Activated naive CD4-positive, alpha-beta T cell treated with anti-CD3 and anti-CD28 coated beads, Interleukin-2, amount 50 U/mL, for 24 hours (primary cell): ENCODE measurements around the gene NES.

Source experiments
- H3K27ac Mint-ChIP-seq: one replicate; pipeline ENCODE4 v1.8.0; 2021; ENCODE audit warnings: mild to moderate bottlenecking, mixed read lengths
- H3K27me3 Mint-ChIP-seq: one replicate; pipeline ENCODE4 v1.8.0; 2021; ENCODE audit warnings: mixed read lengths
- H3K36me3 Mint-ChIP-seq: one replicate; pipeline ENCODE4 v1.8.0; 2021; ENCODE audit warnings: mixed read lengths
- H3K4me1 Mint-ChIP-seq: one replicate; pipeline ENCODE4 v1.8.0; 2021; ENCODE audit warnings: mixed read lengths
- H3K4me3 Mint-ChIP-seq: one replicate; pipeline ENCODE4 v1.8.0; 2021; ENCODE audit warnings: mild to moderate bottlenecking, mixed read lengths
- H3K9me3 Mint-ChIP-seq: one replicate; pipeline ENCODE4 v1.8.0; 2021; ENCODE audit warnings: mixed read lengths

NES gene, protein sequence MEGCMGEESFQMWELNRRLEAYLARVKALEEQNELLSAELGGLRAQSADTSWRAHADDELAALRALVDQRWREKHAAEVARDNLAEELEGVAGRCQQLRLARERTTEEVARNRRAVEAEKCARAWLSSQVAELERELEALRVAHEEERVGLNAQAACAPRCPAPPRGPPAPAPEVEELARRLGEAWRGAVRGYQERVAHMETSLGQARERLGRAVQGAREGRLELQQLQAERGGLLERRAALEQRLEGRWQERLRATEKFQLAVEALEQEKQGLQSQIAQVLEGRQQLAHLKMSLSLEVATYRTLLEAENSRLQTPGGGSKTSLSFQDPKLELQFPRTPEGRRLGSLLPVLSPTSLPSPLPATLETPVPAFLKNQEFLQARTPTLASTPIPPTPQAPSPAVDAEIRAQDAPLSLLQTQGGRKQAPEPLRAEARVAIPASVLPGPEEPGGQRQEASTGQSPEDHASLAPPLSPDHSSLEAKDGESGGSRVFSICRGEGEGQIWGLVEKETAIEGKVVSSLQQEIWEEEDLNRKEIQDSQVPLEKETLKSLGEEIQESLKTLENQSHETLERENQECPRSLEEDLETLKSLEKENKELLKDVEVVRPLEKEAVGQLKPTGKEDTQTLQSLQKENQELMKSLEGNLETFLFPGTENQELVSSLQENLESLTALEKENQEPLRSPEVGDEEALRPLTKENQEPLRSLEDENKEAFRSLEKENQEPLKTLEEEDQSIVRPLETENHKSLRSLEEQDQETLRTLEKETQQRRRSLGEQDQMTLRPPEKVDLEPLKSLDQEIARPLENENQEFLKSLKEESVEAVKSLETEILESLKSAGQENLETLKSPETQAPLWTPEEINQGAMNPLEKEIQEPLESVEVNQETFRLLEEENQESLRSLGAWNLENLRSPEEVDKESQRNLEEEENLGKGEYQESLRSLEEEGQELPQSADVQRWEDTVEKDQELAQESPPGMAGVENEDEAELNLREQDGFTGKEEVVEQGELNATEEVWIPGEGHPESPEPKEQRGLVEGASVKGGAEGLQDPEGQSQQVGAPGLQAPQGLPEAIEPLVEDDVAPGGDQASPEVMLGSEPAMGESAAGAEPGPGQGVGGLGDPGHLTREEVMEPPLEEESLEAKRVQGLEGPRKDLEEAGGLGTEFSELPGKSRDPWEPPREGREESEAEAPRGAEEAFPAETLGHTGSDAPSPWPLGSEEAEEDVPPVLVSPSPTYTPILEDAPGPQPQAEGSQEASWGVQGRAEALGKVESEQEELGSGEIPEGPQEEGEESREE (N-terminal part only)

DNA sequence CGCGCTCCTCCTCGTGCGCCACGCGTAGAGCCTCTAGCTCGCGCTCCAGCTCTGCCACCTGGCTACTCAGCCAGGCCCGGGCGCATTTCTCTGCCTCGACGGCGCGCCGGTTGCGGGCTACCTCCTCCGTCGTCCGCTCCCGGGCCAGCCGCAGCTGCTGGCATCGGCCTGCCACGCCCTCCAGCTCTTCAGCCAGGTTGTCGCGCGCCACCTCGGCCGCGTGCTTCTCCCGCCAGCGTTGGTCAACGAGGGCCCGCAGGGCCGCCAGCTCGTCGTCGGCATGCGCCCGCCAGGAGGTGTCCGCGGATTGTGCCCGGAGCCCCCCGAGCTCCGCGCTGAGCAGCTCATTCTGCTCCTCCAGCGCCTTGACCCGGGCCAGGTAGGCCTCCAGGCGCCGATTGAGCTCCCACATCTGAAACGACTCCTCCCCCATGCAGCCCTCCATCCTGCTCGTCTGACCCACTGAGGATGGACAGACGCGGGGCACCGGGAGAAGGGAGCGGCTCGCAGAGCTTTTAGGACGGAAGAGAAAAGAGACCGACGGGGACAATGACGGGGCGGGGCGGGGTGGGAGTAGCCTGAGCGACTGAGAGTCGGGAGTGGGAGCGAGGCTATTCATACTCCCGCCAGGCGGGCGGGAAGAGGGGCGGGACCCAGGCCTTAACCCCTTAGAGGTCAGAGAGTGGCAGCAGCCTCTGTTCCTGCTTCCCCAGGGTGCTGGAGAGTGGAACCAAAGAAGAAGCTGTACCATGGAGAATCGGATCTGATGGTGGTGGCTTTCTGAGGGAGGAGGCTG is at the start of gene NES:
TSS of gene NES (minus strand) at position 588 of the 796 bp plus-strand sequence. CDS start at position 445, 143 bp downstream.
- H3K27me3 Mint-ChIP-seq, result peaks cover 31% of the 10 kb centered on the region
- peaks cover 13% of the 10 kb centered on the region for H3K4me1 Mint-ChIP-seq
- H3K27ac Mint-ChIP-seq, result no peak within 1 kb of the TSS
- no peaks in the 10 kb centered on the region for H3K9me3 Mint-ChIP-seq
- H3K36me3 Mint-ChIP-seq, result no peaks in the 10 kb centered on the region
- peak within 1 kb of the TSS; percentile 26 for H3K4me3 Mint-ChIP-seq

DNA sequence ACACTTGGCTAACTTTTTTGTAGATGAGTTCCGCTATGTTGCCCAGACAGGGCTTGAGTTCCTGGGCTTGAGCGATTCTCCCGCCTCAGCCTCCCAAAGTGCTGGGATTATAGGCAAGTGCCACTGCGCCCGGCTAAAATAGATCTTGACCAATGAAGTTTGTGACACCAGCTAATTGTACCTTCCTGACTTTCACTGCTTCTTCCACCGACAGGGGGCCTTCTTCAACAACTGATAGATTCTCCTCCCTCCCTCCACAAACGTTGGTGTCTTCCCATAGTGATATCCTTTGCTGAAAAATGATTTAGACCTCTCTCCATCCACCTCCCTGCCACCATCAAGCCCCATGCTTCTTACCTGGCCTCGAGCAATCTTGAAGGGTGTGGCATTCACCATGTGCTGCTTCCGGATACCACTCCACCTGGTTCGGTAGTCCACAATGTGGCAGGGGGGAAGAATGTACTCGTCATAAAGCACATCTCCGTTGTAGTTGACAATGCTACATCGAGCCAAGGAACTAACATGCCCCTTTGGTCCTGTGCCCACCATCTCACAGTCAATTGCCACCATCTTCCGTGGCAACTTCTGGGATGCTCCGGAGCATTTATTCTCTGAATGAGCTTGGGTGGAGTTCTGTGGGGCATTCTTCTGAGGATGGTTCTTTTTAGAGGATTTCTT is 49.5 kb upstream of the NES start:
- no peak overlapping the region for H3K27ac Mint-ChIP-seq
- peaks cover 9% of the 10 kb centered on the region for H3K36me3 Mint-ChIP-seq

GRCh38 chr1:156725683-156726280 is 48.6 kb upstream of the NES start:
- Mint-ChIP-seq H3K27ac (no peak overlapping the region), H3K4me1 (peaks cover 25% of the 10 kb centered on the region), H3K36me3 (peaks cover 9% of the 10 kb centered on the region), H3K27me3 (no peaks in the 10 kb centered on the region), H3K9me3 (no peaks in the 10 kb centered on the region), H3K4me3 (no peak overlapping the region)

More for the DNA sequence above, 49.5 kb upstream of the NES start:
- H3K9me3 Mint-ChIP-seq, result no peaks in the 10 kb centered on the region
- peaks cover 25% of the 10 kb centered on the region for H3K4me1 Mint-ChIP-seq
- no peak overlapping the region for H3K4me3 Mint-ChIP-seq
- H3K27me3 Mint-ChIP-seq, result no peaks in the 10 kb centered on the region

DNA sequence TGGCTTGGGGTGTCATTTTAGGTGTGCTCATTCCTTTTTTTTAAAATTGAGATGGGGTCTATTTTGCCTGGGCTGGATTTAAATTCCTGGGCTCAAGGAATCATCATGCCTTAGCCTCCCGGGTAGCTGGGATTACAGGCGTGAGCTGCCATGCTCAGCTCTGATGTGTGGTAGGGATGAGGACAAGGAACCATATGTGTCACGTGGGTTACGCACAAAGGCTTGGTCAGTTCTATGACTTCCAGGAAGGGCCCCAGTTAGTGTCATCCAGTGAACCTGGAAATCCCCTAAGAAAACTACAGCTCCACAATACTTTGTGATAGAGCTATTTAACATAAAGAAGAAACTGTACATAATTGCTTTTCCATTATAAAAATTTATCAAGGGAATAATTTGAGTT is 44.3 kb upstream of the NES start:
- Mint-ChIP-seq H3K4me3 (no peak overlapping the region), H3K27me3 (no peaks in the 10 kb centered on the region), H3K36me3 (peaks cover 14% of the 10 kb centered on the region), H3K9me3 (no peaks in the 10 kb centered on the region), H3K4me1 (peaks cover 16% of the 10 kb centered on the region), H3K27ac (no peak overlapping the region)

- Mint-ChIP-seq H3K4me3 (no peak overlapping the region), H3K27me3 (no peaks in the 10 kb centered on the region)
Observed at GRCh38 chr1:156721131-156721530, 43.9 kb upstream of the NES start.

DNA sequence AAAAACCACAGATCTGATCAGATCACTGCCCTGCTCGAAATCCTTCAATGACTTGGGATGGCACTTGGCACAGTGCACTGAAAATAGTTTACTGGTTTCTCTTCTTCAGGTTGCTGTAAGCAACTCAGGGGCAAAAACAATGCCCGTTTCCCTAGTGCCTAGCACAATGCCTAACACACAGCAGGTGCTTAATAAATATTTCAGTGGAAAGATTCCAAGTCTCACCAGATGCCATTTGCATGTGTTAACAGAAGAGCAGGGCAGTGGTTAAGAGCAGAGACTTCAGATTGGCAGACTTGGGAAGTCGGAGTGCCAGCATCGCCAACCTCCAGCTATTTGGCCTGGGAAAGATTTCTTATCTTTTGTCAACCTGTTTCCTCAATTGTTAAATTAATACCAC is 40.1 kb upstream of the NES start:
- Mint-ChIP-seq H3K4me3 (no peak overlapping the region), H3K4me1 (no peaks in the 10 kb centered on the region), H3K36me3 (peaks cover 9% of the 10 kb centered on the region), H3K27me3 (no peaks in the 10 kb centered on the region), H3K9me3 (no peaks in the 10 kb centered on the region), H3K27ac (no peak overlapping the region)

More at GRCh38 chr1:156721131-156721530, 43.9 kb upstream of the NES start:
- Mint-ChIP-seq H3K27ac (no peak overlapping the region), H3K4me1 (peaks cover 16% of the 10 kb centered on the region), H3K36me3 (peaks cover 14% of the 10 kb centered on the region), H3K9me3 (no peaks in the 10 kb centered on the region)

DNA sequence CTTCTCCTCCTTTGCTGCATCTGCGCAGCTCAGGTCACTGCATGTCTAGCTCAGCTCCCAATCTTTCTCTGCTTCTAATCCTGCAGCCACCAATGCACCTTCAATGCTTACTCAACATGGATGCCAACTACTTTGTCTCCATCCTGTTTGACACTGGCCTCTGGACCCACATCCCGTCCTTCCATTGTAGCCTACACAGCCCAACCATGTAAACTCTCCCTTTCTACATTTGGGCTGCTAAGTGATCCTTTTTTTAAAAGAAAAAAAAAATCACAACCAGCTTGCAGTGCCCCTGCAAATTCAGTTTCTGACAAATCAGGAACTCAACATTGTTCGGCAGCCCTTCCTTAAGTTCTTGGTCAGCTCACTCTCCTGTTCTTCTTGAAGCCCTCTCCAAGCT is 37.6 kb upstream of the NES start:
- H3K27me3 Mint-ChIP-seq, result no peaks in the 10 kb centered on the region
- no peaks in the 10 kb centered on the region for H3K9me3 Mint-ChIP-seq
- no peak overlapping the region for H3K4me3 Mint-ChIP-seq
- no peaks in the 10 kb centered on the region for H3K4me1 Mint-ChIP-seq
- peaks cover 7% of the 10 kb centered on the region for H3K36me3 Mint-ChIP-seq
- no peak overlapping the region for H3K27ac Mint-ChIP-seq

- Mint-ChIP-seq H3K27ac (no peak overlapping the region), H3K27me3 (no peaks in the 10 kb centered on the region), H3K9me3 (no peaks in the 10 kb centered on the region), H3K4me3 (no peak overlapping the region), H3K4me1 (no peaks in the 10 kb centered on the region), H3K36me3 (peaks cover 7% of the 10 kb centered on the region)
Observed at GRCh38 chr1:156712626-156713025, 35.4 kb upstream of the NES start.

GRCh38 chr1:156711011-156711817 is 34.0 kb upstream of the NES start:
- Mint-ChIP-seq H3K4me3 (no peak overlapping the region), H3K36me3 (peaks cover 4% of the 10 kb centered on the region), H3K9me3 (no peaks in the 10 kb centered on the region), H3K4me1 (peaks cover 9% of the 10 kb centered on the region), H3K27me3 (no peaks in the 10 kb centered on the region), H3K27ac (no peak overlapping the region)

GRCh38 chr1:156709757-156710489 is 32.7 kb upstream of the NES start:
- H3K4me3 Mint-ChIP-seq, result no peak overlapping the region
- H3K27ac Mint-ChIP-seq, result no peak overlapping the region
- no peaks in the 10 kb centered on the region for H3K27me3 Mint-ChIP-seq
- peaks cover 16% of the 10 kb centered on the region for H3K4me1 Mint-ChIP-seq
- H3K36me3 Mint-ChIP-seq, result no peaks in the 10 kb centered on the region
- H3K9me3 Mint-ChIP-seq, result no peaks in the 10 kb centered on the region

- Mint-ChIP-seq H3K4me1 (peaks cover 16% of the 10 kb centered on the region), H3K36me3 (no peaks in the 10 kb centered on the region), H3K9me3 (no peaks in the 10 kb centered on the region), H3K27ac (no peak overlapping the region), H3K27me3 (no peaks in the 10 kb centered on the region), H3K4me3 (no peak overlapping the region)
Observed at GRCh38 chr1:156709031-156709430, 31.8 kb upstream of the NES start.

DNA sequence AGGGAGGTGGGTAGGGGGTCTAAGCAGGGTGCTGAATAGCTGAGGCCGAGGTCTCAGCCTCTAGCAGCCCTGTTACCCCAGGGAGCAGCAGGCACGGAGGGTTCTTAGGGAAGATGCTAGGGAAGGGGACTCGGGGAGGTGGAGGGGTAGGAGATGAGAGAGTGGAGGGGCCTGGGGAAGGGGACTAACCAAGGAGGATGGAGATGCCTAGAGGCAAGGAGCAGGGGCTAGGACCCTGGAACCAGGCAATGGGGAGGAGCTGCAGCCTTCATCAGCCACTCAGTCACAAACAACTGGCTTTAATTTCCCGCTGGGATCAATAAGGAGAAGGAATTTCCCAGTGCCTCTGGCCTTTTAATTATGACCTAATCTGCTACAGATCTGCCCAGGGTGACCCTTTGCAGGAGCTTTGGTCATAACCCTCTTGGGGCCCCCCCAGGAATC is 31.0 kb upstream of the NES start:
- peaks cover 3% of the 10 kb centered on the region for H3K27me3 Mint-ChIP-seq
- no peak overlapping the region for H3K27ac Mint-ChIP-seq

More for the DNA sequence above, 31.0 kb upstream of the NES start:
- no peak overlapping the region for H3K4me3 Mint-ChIP-seq
- peaks cover 16% of the 10 kb centered on the region for H3K4me1 Mint-ChIP-seq
- H3K36me3 Mint-ChIP-seq, result no peaks in the 10 kb centered on the region
- no peaks in the 10 kb centered on the region for H3K9me3 Mint-ChIP-seq
